Measurements from ENCODE around the gene SLCO2A1.

The SLCO2A1 gene

GRCh38 chr3:134034005-134034785 is 4.5 kb upstream of the SLCO2A1 start:
- no peak for DNase-seq (ENCODE audit: low read depth in 2 of 2)

- no peak for DNase-seq (ENCODE audit: low read depth in 2 of 2)
Observed at GRCh38 chr3:134033315-134033996, 3.7 kb upstream of the SLCO2A1 start.

GRCh38 chr3:134031348-134031915 is 1.7 kb upstream of the SLCO2A1 start:
- no peak for DNase-seq (ENCODE audit: low read depth in 2 of 2)

GRCh38 chr3:134030379-134031347 is 938 bp upstream of the SLCO2A1 start:
- no peak for DNase-seq (ENCODE audit: low read depth in 2 of 2)

GRCh38 chr3:134029256-134029733 is 430 bp downstream of the SLCO2A1 start:
- no peak for DNase-seq (ENCODE audit: low read depth in 2 of 2)

GRCh38 chr3:134028486-134029255 is 1.1 kb downstream of the SLCO2A1 start:
- no peak for DNase-seq (ENCODE audit: low read depth in 2 of 2)

GRCh38 chr3:134027631-134028030 is 2.1 kb downstream of the SLCO2A1 start:
- DNase-seq (ENCODE audit: low read depth in 2 of 2), result no peak

GRCh38 chr3:134020135-134020680 is 9.5 kb downstream of the SLCO2A1 start:
- no peak for DNase-seq (ENCODE audit: low read depth in 2 of 2)

GRCh38 chr3:134018850-134019249 is 10.9 kb downstream of the SLCO2A1 start:
- DNase-seq (ENCODE audit: low read depth in 2 of 2), result no peak

GRCh38 chr3:134018406-134018805 is 11.3 kb downstream of the SLCO2A1 start:
- DNase-seq (ENCODE audit: low read depth in 2 of 2), result no peak

GRCh38 chr3:134017490-134017889 is 12.2 kb downstream of the SLCO2A1 start:
- DNase-seq (ENCODE audit: low read depth in 2 of 2), result no peak

- DNase-seq (ENCODE audit: low read depth in 2 of 2), result no peak
Observed at GRCh38 chr3:134014270-134014669, 15.5 kb downstream of the SLCO2A1 start.

- no peak for DNase-seq (ENCODE audit: low read depth in 2 of 2)
Observed at GRCh38 chr3:134013280-134013679, 16.4 kb downstream of the SLCO2A1 start.

- no peak for DNase-seq (ENCODE audit: low read depth in 2 of 2)
Observed at GRCh38 chr3:134009345-134010000, 20.3 kb downstream of the SLCO2A1 start.

GRCh38 chr3:134008630-134009156 is 21.0 kb downstream of the SLCO2A1 start:
- DNase-seq (ENCODE audit: low read depth in 2 of 2), result no peak

GRCh38 chr3:134007819-134008218 is 21.9 kb downstream of the SLCO2A1 start:
- DNase-seq (ENCODE audit: low read depth in 2 of 2), result no peak

- DNase-seq (ENCODE audit: low read depth in 2 of 2), result no peak
Observed at GRCh38 chr3:134004841-134005240, 24.9 kb downstream of the SLCO2A1 start.

GRCh38 chr3:134003066-134003465 is 26.7 kb downstream of the SLCO2A1 start:
- no peak for DNase-seq (ENCODE audit: low read depth in 2 of 2)

- DNase-seq (ENCODE audit: low read depth in 2 of 2), result no peak
Observed at GRCh38 chr3:134002306-134002705, 27.4 kb downstream of the SLCO2A1 start.

- DNase-seq (ENCODE audit: low read depth in 2 of 2), result no peak
Observed at GRCh38 chr3:134001251-134001650, 28.5 kb downstream of the SLCO2A1 start.
